ENCODE data around the gene MTM1.

The MTM1 gene

GRCh38 chrX:150568320-150569154, at the start of gene MTM1:
Gene MTM1, plus strand, starts transcription at chrX:150568621. Its CDS starts 23,994 bp downstream, at chrX:150592615.
- peak; percentile 21 for FAIRE-seq

DNA sequence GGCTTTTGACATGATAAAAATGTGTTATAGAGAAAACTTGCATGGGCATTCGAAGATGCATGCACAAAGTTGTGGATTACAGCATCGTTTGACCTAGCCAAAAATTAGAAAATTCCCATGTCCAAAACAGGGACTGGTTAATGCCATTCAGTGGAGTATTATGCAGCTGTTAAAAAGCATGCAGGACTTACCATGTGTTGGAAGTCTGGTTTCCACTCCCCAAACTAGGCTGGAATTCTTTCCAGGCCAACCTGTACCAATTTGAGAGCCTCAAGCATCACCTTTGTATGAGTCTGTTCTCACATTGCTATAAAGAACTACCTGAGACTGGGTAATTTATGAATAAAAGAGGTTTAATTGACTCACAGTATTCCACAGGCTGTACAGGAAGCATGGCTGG, 45.9 kb upstream of the MTM1 start:
- FAIRE-seq = no peak

GRCh38 chrX:150525061-150525919, 43.1 kb upstream of the MTM1 start:
- FAIRE-seq = no peak

DNA sequence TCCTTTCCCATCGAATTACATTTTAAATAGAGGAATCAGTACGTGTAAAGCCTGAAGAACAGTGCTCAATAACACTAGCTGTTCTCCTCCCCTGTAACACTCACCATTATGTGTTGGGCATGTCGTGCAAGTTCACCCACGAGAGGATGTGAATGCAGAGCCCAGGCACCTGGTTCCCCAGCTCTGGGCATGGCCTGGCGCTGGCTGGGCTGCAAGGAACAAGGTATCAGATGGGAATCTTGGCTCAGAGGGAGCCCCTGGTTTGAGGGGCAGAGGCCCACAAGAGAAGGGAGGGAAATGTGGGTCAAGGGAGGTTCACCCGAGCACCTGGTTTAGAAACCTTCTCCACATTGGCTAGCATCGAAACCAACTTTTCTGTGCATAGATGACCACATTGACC, 41.7 kb upstream of the MTM1 start:
- FAIRE-seq = no peak

GRCh38 chrX:150527108-150527507, 41.3 kb upstream of the MTM1 start:
- no peak for FAIRE-seq

GRCh38 chrX:150529587-150529986, 38.8 kb upstream of the MTM1 start:
- no peak for FAIRE-seq

- FAIRE-seq = no peak
These were observed 37.6 kb upstream of the MTM1 start for GRCh38 chrX:150530821-150531220.

- FAIRE-seq = no peak
These were observed 37.0 kb upstream of the MTM1 start for GRCh38 chrX:150531467-150531866.

DNA sequence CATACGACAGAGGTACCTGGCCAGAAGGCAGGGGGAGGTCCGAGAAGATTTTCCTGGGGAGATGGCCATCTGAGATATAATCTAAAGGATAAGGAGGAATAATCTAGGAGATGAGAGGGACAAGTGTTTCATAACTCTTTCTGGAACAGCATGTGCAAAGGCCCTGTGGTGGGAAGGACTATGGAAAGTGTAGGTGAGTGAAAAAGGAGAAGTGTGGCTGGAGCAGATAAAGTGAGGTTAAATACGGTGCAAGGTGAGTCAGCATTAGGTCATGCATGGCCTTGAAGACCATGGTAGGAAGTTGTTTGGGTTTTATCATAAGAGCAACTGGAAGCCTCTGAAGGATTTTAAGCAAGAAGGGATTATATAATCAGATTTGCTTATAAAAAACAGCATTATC, 34.6 kb upstream of the MTM1 start:
- no peak for FAIRE-seq

GRCh38 chrX:150536455-150537116, 31.8 kb upstream of the MTM1 start:
- FAIRE-seq = no peak

GRCh38 chrX:150537851-150538250, 30.6 kb upstream of the MTM1 start:
- no peak for FAIRE-seq

- no peak for FAIRE-seq
These were observed 27.5 kb upstream of the MTM1 start for GRCh38 chrX:150540965-150541364.

- FAIRE-seq = no peak
These were observed 25.6 kb upstream of the MTM1 start for GRCh38 chrX:150542846-150543229.

- FAIRE-seq = no peak
These were observed 24.9 kb upstream of the MTM1 start for GRCh38 chrX:150543230-150544155.

- no peak for FAIRE-seq
These were observed 24.1 kb upstream of the MTM1 start for GRCh38 chrX:150544222-150544787.

GRCh38 chrX:150544835-150545770, 23.3 kb upstream of the MTM1 start:
- no peak for FAIRE-seq

- no peak for FAIRE-seq
These were observed 21.7 kb upstream of the MTM1 start for GRCh38 chrX:150546711-150547153.

DNA sequence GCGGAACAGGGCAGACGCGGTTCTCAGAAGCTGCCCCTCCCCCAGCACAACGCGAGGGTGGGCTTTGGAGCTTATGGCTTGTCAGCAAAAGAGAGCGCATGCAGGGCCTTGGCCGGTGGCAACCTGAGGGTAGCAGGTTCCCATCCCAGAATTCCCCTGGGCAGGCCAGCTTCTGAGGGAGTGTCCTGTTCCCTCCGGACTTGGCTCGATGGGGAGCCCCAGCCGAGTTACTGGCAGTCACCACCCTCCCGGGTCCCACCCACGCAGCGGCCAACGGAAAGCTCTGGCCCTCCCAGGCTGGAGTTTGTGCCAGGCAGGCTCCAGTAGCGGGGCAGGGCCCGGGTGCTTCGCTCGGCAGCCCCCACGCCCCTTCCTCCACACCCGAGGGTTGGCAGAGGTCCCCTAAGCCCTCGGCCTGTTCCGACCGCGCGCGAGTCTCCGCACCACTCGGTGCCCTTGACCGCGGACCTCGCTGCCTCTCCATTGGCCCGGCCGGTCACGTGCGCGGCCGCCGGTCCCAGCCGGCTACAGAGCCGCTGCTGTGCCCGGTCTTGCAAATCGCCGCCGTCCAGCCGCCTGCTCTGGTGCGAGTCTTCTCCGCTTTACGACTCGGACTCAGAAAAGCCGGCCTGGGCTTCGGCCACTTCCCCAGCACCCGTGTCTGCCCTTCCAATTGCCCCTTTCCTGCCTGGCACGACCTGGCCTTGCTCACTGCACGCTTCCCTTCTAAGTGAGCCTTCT, 20.9 kb upstream of the MTM1 start:
- FAIRE-seq = no peak

- FAIRE-seq = no peak
These were observed 20.2 kb upstream of the MTM1 start for GRCh38 chrX:150548251-150548650.

GRCh38 chrX:150548684-150549083, 19.7 kb upstream of the MTM1 start:
- no peak for FAIRE-seq

All from colon (tissue), 2 donors.